Measurements from ENCODE around the gene PHKA1.

Gene PHKA1

GRCh38 chrX:72705111-72705510 is 9.0 kb downstream of the PHKA1 start:
- H3F3A ChIP-seq (ENCODE audit: control insufficient read depth, insufficient read depth), result no peaks in the 10 kb centered on the region
- H3K79me2 ChIP-seq (ENCODE audit: control insufficient read depth, low read length), result no peaks in the 10 kb centered on the region
- H4K20me1 ChIP-seq (ENCODE audit: control insufficient read depth, insufficient read depth, low read depth, low read length), result no peaks in the 10 kb centered on the region
- no peak for TF ChIP-seq EZH2phosphoT487 (IDR thresholded peaks at IDR 0.05; ENCODE audit: borderline replicate concordance, low read length)
- TF ChIP-seq, protein P1, sequence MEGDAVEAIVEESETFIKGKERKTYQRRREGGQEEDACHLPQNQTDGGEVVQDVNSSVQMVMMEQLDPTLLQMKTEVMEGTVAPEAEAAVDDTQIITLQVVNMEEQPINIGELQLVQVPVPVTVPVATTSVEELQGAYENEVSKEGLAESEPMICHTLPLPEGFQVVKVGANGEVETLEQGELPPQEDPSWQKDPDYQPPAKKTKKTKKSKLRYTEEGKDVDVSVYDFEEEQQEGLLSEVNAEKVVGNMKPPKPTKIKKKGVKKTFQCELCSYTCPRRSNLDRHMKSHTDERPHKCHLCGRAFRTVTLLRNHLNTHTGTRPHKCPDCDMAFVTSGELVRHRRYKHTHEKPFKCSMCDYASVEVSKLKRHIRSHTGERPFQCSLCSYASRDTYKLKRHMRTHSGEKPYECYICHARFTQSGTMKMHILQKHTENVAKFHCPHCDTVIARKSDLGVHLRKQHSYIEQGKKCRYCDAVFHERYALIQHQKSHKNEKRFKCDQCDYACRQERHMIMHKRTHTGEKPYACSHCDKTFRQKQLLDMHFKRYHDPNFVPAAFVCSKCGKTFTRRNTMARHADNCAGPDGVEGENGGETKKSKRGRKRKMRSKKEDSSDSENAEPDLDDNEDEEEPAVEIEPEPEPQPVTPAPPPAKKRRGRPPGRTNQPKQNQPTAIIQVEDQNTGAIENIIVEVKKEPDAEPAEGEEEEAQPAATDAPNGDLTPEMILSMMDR (IDR thresholded peaks at IDR 0.05; ENCODE audit: low read depth, low read length, poor library complexity, severe bottlenecking), result no peak
- H3K4me3 ChIP-seq (ENCODE audit: low read length), result no peak overlapping the region
- H3K27ac ChIP-seq (ENCODE audit: low read depth, low read length), result no peak overlapping the region
- H3K36me3 ChIP-seq (ENCODE audit: control insufficient read depth, low read length), result no peaks in the 10 kb centered on the region
- H3K9me2 ChIP-seq (replicated peaks; ENCODE audit: control insufficient read depth, low read length), result no peaks in the 10 kb centered on the region
- H3K9me3 ChIP-seq (ENCODE audit: control insufficient read depth, insufficient read depth, low read length), result no peaks in the 10 kb centered on the region
- H3K4me2 ChIP-seq (ENCODE audit: low read length), result no peak overlapping the region
- H3K27me3 ChIP-seq (ENCODE audit: control insufficient read depth, low read length), result no peaks in the 10 kb centered on the region
- H3K4me1 ChIP-seq (ENCODE audit: control insufficient read depth, low read length), result no peaks in the 10 kb centered on the region

GRCh38 chrX:72694170-72694569 is 19.9 kb downstream of the PHKA1 start:
- no peak overlapping the region for H3K4me3 ChIP-seq (ENCODE audit: low read length)
- no peak overlapping the region for H3K27ac ChIP-seq (ENCODE audit: low read depth, low read length)

GRCh38 chrX:72693477-72693876 is 20.6 kb downstream of the PHKA1 start:
- Histone ChIP-seq H3K4me2 (ENCODE audit: low read length) (no peak overlapping the region), H3K4me3 (ENCODE audit: low read length) (no peak overlapping the region), H3K27ac (ENCODE audit: low read depth, low read length) (no peak overlapping the region), H4K20me1 (ENCODE audit: control insufficient read depth, insufficient read depth, low read depth, low read length) (no peaks in the 10 kb centered on the region), H3K4me1 (ENCODE audit: control insufficient read depth, low read length) (no peaks in the 10 kb centered on the region), H3K79me2 (ENCODE audit: control insufficient read depth, low read length) (no peaks in the 10 kb centered on the region), H3F3A (ENCODE audit: control insufficient read depth, insufficient read depth) (no peaks in the 10 kb centered on the region), H3K27me3 (ENCODE audit: control insufficient read depth, low read length) (no peaks in the 10 kb centered on the region), H3K36me3 (ENCODE audit: control insufficient read depth, low read length) (no peaks in the 10 kb centered on the region), H3K9me3 (ENCODE audit: control insufficient read depth, insufficient read depth, low read length) (no peaks in the 10 kb centered on the region), H3K9me2 (replicated peaks; ENCODE audit: control insufficient read depth, low read length) (no peaks in the 10 kb centered on the region)
- TF ChIP-seq, protein P1 (IDR thresholded peaks at IDR 0.05; ENCODE audit: low read depth, low read length, poor library complexity, severe bottlenecking), result no peak
- TF ChIP-seq EZH2phosphoT487 (IDR thresholded peaks at IDR 0.05; ENCODE audit: borderline replicate concordance, low read length), result no peak

More at GRCh38 chrX:72694170-72694569, 19.9 kb downstream of the PHKA1 start:
- H3K4me1 ChIP-seq (ENCODE audit: control insufficient read depth, low read length), result no peaks in the 10 kb centered on the region
- no peaks in the 10 kb centered on the region for H3K9me2 ChIP-seq (replicated peaks; ENCODE audit: control insufficient read depth, low read length)
- no peaks in the 10 kb centered on the region for H3K79me2 ChIP-seq (ENCODE audit: control insufficient read depth, low read length)
- TF ChIP-seq EZH2phosphoT487 (IDR thresholded peaks at IDR 0.05; ENCODE audit: borderline replicate concordance, low read length), result no peak
- TF ChIP-seq, protein P1 (IDR thresholded peaks at IDR 0.05; ENCODE audit: low read depth, low read length, poor library complexity, severe bottlenecking), result no peak
- no peaks in the 10 kb centered on the region for H3F3A ChIP-seq (ENCODE audit: control insufficient read depth, insufficient read depth)
- H3K9me3 ChIP-seq (ENCODE audit: control insufficient read depth, insufficient read depth, low read length), result no peaks in the 10 kb centered on the region
- H3K27me3 ChIP-seq (ENCODE audit: control insufficient read depth, low read length), result no peaks in the 10 kb centered on the region
- H4K20me1 ChIP-seq (ENCODE audit: control insufficient read depth, insufficient read depth, low read depth, low read length), result no peaks in the 10 kb centered on the region
- H3K36me3 ChIP-seq (ENCODE audit: control insufficient read depth, low read length), result no peaks in the 10 kb centered on the region
- no peak overlapping the region for H3K4me2 ChIP-seq (ENCODE audit: low read length)
